IPS-15b (cell line): ENCODE results near the gene TEX10.
A peak's percentile ranks its signal among the peaks of the same experiment; 100 is the strongest.

Experiments
- H3K27me3 ChIP-seq: one replicate; pipeline ENCODE4 v1.6.1; 2013; ENCODE audit warnings: low read length; ENCODE audit not compliant: control insufficient read depth, insufficient read depth
- H3K36me3 ChIP-seq: one replicate; pipeline ENCODE4 v1.6.1; 2013; ENCODE audit warnings: low read length; ENCODE audit not compliant: control insufficient read depth, insufficient read depth
- H3K4me1 ChIP-seq: one replicate; pipeline ENCODE4 v1.6.1; 2013; ENCODE audit warnings: mild to moderate bottlenecking, low read length; ENCODE audit not compliant: control insufficient read depth, insufficient read depth
- H3K4me3 ChIP-seq: one replicate; pipeline ENCODE4 v1.5.1; 2013; ENCODE audit warnings: low read depth, low read length
- H3K9ac ChIP-seq: one replicate; pipeline ENCODE4 v1.6.1; 2013; ENCODE audit warnings: low read depth, mild to moderate bottlenecking, low read length
- H3K9me3 ChIP-seq: one replicate; pipeline ENCODE4 v1.6.1; 2013; ENCODE audit warnings: mild to moderate bottlenecking, low read length; ENCODE audit not compliant: control insufficient read depth, insufficient read depth

The TEX10 gene

GRCh38 chr9:100370064-100370723 is 17.5 kb upstream of the TEX10 start:
- Histone ChIP-seq H3K9me3 (no peaks in the 10 kb centered on the region), H3K27me3 (peaks cover 8% of the 10 kb centered on the region), H3K36me3 (no peaks in the 10 kb centered on the region), H3K9ac (no peak overlapping the region), H3K4me3 (no peak overlapping the region), H3K4me1 (no peaks in the 10 kb centered on the region)

DNA sequence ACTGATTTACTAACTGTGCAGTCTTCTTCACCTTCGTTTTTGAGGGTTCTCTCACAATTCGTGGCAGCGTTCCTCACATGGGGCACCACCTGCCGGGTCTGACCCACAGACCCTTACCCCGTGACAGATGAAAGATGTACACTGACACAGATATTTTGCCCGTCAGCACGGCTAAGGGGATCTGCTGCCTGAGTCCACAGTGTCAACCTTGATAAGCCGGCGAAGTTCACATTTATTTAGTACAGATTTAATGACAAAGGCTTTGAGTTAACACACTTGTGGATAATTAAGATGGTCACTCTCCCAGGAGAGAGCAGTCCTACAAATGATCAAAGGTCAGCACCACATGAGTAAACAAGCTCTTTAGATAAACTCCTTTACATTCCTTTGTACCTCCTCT is 15.9 kb upstream of the TEX10 start:
- peaks cover 6% of the 10 kb centered on the region for H3K4me1 ChIP-seq
- H3K27me3 ChIP-seq = peaks cover 12% of the 10 kb centered on the region
- H3K4me3 ChIP-seq = no peak overlapping the region
- H3K36me3 ChIP-seq = no peaks in the 10 kb centered on the region
- H3K9me3 ChIP-seq = no peaks in the 10 kb centered on the region
- no peak overlapping the region for H3K9ac ChIP-seq

DNA sequence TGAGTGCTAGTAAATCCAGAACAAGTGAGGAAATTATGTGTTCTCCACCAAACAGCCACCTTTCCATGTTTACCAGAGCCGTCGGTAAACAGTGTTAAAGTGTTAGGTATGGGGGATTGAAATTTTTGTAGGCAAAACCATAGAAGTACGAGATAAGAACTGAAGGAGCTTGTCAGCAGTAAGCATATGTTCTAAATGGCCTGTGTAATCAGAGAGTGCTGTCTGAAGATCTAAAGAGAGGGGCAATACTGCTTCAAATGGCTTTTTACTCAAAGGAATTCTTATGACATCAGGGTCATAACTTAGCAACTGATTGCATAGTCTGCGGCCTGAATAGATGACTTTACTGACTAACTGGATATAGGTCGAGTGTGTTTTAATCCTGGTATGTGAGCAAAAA is 13.4 kb upstream of the TEX10 start:
- H3K4me1 ChIP-seq = peaks cover 6% of the 10 kb centered on the region
- H3K27me3 ChIP-seq = peaks cover 23% of the 10 kb centered on the region
- no peaks in the 10 kb centered on the region for H3K9me3 ChIP-seq
- no peak overlapping the region for H3K9ac ChIP-seq
- no peaks in the 10 kb centered on the region for H3K36me3 ChIP-seq
- no peak overlapping the region for H3K4me3 ChIP-seq

- H3K4me3 ChIP-seq = no peak overlapping the region
- H3K9ac ChIP-seq = no peak overlapping the region
- H3K4me1 ChIP-seq = peaks cover 6% of the 10 kb centered on the region
Measured at GRCh38 chr9:100364013-100364412, 11.3 kb upstream of the TEX10 start.

DNA sequence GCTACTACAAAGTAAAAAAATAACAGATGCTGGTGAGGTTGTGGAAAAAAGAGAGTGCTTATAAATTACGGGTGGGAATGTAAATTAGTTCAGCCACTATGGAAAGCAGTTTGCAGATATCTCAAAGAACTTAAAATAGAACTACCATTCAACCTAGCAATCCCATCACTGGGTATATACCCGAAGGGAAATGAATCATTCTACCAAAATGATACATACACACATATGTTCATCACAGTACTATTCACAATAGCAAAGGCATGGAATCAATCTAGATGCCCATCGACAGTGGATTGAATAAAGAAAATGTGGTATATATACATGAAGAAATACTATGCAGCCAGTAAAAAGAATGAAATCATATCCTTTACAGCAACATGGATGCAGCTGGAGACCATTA is 6.3 kb upstream of the TEX10 start:
- H3K9me3 ChIP-seq = no peaks in the 10 kb centered on the region
- no peak overlapping the region for H3K9ac ChIP-seq
- H3K27me3 ChIP-seq = peaks cover 10% of the 10 kb centered on the region
- no peaks in the 10 kb centered on the region for H3K4me1 ChIP-seq
- no peaks in the 10 kb centered on the region for H3K36me3 ChIP-seq
- no peak overlapping the region for H3K4me3 ChIP-seq

More at GRCh38 chr9:100364013-100364412, 11.3 kb upstream of the TEX10 start:
- no peaks in the 10 kb centered on the region for H3K9me3 ChIP-seq
- H3K27me3 ChIP-seq = peaks cover 23% of the 10 kb centered on the region
- H3K36me3 ChIP-seq = no peaks in the 10 kb centered on the region

DNA sequence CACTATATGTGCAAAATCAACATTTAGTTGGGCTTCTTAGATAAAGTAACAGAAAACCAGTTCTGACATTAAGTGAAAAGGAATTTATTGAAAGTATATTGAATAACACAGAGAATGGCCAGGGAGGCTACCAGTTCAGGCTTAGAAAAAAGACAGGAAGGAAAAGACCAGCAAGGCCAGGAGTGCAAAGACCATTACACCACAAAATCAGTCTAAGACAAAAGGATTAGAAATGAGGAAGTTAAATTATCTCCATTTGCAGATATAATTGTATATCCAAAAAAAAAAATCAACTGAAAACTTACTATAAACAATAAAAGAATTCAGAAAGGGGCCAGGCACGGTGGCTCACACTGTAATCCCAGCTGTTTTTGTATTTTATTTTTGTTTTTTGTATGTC is 4.8 kb upstream of the TEX10 start:
- Histone ChIP-seq H3K9me3 (no peaks in the 10 kb centered on the region), H3K4me3 (no peak overlapping the region), H3K9ac (no peak overlapping the region), H3K27me3 (no peaks in the 10 kb centered on the region), H3K36me3 (no peaks in the 10 kb centered on the region), H3K4me1 (peaks cover 4% of the 10 kb centered on the region)

- H3K4me3 ChIP-seq = no peak overlapping the region
- no peaks in the 10 kb centered on the region for H3K36me3 ChIP-seq
- H3K27me3 ChIP-seq = no peaks in the 10 kb centered on the region
- H3K9ac ChIP-seq = no peak overlapping the region
- no peaks in the 10 kb centered on the region for H3K9me3 ChIP-seq
- H3K4me1 ChIP-seq = peaks cover 9% of the 10 kb centered on the region
Measured at GRCh38 chr9:100355561-100355960, 2.8 kb upstream of the TEX10 start.

GRCh38 chr9:100354121-100354800 is 1.5 kb upstream of the TEX10 start:
- no peaks in the 10 kb centered on the region for H3K36me3 ChIP-seq
- peaks cover 19% of the 10 kb centered on the region for H3K4me1 ChIP-seq
- no peak overlapping the region for H3K4me3 ChIP-seq
- no peaks in the 10 kb centered on the region for H3K9me3 ChIP-seq
- H3K9ac ChIP-seq = no peak overlapping the region
- H3K27me3 ChIP-seq = no peaks in the 10 kb centered on the region

DNA sequence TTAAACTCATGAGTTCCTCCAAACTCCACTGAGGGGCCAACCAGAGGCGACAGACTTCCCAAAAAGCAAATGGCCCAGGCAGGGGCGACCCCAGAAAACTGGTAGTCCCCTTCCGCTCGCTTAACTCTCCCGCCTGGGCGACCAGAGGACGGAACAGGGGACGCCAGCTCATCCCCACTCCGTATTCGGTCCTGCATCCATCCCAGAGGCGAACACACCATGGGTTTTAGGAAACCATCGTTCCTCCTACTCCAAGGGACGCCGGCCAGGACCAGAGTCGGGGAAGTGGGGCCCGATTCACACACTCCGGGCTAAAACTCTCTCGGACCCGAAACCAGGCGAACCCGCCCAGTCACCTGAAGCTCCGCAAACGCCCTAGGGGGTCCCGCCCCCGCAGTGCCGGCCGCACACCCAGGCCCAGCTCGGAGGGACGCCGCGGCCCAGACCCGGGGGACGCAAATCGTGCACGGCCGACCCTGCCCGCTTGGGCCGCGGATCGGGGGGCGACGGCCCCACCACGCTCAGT is 478 bp downstream of the TEX10 start:
- H3K9ac ChIP-seq = peak overlapping the region; percentile 93
- peaks cover 19% of the 10 kb centered on the region for H3K4me1 ChIP-seq
- H3K36me3 ChIP-seq = no peaks in the 10 kb centered on the region
- peak overlapping the region; percentile 93 for H3K4me3 ChIP-seq
- H3K27me3 ChIP-seq = no peaks in the 10 kb centered on the region
- no peaks in the 10 kb centered on the region for H3K9me3 ChIP-seq

- no peaks in the 10 kb centered on the region for H3K9me3 ChIP-seq
- H3K27me3 ChIP-seq = no peaks in the 10 kb centered on the region
- peak overlapping the region; percentile 93 for H3K4me3 ChIP-seq
- H3K4me1 ChIP-seq = peaks cover 19% of the 10 kb centered on the region
- peak overlapping the region; percentile 93 for H3K9ac ChIP-seq
- no peaks in the 10 kb centered on the region for H3K36me3 ChIP-seq
Measured at GRCh38 chr9:100351508-100351907, 1.2 kb downstream of the TEX10 start.

DNA sequence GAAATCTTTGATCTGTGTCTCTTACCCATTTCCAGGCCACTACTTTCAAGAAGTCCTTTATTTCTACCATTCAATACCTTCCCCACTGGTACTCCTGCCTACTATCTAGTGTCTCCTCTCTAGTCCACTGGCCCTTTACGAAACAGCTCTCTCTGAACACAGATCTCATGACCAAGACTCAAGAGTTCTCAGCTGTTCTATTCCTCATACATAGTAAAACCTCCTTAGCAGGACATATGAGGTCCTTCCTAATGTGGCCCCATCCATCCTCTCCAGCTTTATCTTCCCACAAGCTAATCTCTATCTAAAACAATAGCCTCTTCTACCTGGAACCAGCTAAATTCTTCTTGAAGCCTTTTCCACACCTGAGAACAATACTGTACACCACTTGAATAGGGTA is 2.6 kb downstream of the TEX10 start:
- Histone ChIP-seq H3K9me3 (no peaks in the 10 kb centered on the region), H3K27me3 (no peaks in the 10 kb centered on the region), H3K36me3 (no peaks in the 10 kb centered on the region), H3K4me3 (peak overlapping the region; percentile 30), H3K4me1 (peaks cover 19% of the 10 kb centered on the region), H3K9ac (no peak overlapping the region)

GRCh38 chr9:100346836-100347235 is 5.9 kb downstream of the TEX10 start:
- Histone ChIP-seq H3K27me3 (no peaks in the 10 kb centered on the region), H3K36me3 (no peaks in the 10 kb centered on the region), H3K4me1 (peaks cover 21% of the 10 kb centered on the region), H3K4me3 (no peak overlapping the region), H3K9me3 (no peaks in the 10 kb centered on the region), H3K9ac (no peak overlapping the region)
